GM21526 (cell line): Measurements from ENCODE around the gene LUC7L.
"Not testable (repeated sequence)": the region's sequence is repeated elsewhere in the genome, so short reads cannot be mapped to it uniquely, and the experiment has no call there.

ENCODE experiments used
- ATAC-seq: cut with Tn5 transposase; IDR thresholded peaks from one replicate; pipeline ENCODE4 v1.9.1; 2021; ENCODE audit warnings: moderate library complexity; ENCODE audit not compliant: unreplicated experiment, low FRiP score

LUC7L gene

DNA sequence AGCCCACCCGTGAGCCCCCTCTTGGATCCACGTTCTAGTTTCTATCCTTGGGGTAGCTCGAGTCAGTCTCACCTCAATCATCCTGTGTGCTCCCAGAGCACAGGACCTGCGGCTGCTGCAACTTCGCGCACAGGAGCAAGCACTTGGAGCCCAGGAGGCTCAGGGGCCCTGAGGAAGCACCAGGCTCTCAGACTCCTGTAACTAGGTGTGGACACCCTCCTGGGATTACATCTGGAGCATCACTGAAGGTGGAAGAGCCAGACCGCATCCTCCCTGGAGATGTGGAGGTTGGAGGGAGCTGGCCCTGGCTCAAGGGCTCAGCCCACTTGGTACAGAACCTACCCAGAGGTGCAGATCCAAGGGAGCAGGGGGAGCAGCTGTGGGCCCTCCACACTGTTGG is 46.2 kb downstream of the LUC7L start:
- ATAC-seq, result no peak

DNA sequence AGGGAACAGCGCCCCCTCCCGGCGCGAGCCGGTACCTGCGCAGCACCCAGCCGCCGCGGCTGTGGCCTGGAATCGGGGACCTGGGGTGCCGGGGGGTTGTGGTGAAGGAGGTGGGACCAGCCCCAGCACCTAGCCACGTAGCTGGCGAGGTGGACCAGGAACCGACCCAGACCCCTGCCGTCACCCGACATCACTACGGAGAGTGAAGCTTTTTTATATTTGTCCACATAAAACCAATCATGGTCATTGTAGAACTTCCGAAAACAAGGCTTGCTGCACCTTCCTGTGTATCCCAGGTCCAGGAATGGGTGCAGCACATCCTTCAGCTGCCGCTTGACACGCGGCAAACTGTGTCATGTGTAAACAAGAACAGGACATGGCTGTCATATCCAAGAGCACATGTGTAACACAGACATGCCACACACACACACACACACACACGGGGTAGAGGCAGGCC is 47.7 kb downstream of the LUC7L start:
- no peak for ATAC-seq

DNA sequence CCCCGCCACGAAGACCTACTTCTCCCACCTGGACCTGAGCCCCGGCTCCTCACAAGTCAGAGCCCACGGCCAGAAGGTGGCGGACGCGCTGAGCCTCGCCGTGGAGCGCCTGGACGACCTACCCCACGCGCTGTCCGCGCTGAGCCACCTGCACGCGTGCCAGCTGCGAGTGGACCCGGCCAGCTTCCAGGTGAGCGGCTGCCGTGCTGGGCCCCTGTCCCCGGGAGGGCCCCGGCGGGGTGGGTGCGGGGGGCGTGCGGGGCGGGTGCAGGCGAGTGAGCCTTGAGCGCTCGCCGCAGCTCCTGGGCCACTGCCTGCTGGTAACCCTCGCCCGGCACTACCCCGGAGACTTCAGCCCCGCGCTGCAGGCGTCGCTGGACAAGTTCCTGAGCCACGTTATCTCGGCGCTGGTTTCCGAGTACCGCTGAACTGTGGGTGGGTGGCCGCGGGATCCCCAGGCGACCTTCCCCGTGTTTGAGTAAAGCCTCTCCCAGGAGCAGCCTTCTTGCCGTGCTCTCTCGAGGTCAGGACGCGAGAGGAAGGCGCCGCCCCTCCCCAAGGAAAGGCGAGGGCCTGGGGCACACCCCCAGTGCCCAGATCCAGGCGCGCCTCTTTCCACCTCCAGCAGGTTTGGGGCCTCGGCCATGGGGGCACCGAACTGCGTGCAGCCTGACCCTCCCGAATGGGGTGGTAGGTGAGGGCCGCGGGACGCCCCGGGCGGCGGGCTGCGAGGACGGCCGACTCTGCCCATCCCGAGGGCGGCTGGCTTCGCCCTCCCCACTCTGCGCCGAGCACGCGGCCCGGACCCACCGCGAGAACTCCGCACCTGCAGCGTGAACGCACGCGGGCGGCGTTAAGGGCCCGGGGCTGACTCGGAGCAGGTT is 48.3 kb downstream of the LUC7L start:
- ATAC-seq, result no peak

DNA sequence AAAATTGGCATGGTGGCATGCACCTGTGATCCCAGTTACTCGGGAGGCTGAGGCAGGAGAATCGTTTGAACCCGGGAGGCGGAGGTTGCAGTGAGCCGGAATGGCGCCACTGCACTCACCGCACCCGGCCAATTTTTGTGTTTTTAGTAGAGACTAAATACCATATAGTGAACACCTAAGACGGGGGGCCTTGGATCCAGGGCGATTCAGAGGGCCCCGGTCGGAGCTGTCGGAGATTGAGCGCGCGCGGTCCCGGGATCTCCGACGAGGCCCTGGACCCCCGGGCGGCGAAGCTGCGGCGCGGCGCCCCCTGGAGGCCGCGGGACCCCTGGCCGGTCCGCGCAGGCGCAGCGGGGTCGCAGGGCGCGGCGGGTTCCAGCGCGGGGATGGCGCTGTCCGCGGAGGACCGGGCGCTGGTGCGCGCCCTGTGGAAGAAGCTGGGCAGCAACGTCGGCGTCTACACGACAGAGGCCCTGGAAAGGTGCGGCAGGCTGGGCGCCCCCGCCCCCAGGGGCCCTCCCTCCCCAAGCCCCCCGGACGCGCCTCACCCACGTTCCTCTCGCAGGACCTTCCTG is 49.1 kb downstream of the LUC7L start, which contains the start of gene HBQ1:
Gene HBQ1 (plus strand): TSS at position 359 of the 575 bp plus-strand sequence. CDS start 28 bp downstream, at position 387.
- no peak for ATAC-seq

DNA sequence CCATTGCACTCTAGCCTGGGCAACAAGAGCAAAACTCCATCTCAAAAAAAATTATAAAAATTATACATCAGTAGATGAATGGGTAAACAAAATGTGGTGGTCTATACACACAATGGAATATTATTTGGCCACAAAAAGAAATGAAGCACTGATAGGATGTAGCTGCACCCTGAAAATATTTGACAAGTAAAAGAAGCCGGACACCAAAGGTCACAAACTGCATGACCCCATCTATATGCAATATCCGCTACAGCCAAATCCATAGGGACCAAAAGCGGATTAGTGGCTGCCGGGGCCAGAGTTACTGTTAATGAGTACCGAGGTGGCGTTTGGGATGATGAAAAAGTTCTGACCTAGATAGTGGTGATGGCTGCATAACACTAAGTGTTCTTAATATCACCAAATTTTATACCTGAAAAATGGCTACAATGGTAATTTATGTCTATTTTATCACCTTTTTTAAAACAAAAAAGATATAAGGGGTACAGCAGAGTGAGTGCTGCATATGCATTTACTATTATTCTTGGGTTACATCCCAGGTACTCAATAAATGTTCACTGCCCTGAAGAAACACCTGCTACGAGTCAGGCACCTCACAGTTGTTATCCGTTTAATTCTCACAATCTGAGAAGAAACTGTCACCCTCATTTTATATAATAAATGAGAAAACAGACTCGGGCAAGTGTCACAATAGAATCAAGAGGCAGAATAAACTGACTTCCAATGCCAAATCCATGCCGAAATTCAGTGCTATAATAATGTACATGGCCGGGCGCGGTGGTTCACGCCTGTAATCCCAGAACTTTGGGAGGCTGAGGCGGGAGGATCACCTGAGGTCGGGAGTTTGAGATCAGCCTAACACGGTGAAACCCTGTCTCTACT is 49.8 kb downstream of the LUC7L start:
- ATAC-seq, result no peak

DNA sequence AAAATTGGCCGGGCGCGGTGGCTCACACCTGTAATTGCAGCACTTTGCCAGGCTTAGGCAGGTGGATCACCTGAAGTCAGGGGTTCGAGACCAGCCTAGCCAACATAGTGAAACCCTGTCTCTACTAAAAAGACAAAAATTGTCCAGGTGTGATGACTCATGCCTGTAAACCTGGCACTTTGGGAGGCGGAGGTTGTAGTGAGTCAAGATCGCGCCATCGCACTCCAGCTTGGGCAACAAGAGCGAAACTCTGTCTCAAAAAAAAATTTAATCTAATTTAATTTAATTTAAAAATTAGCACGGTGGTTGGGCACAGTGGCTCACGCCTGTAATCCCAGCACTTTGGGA is 50.6 kb downstream of the LUC7L start:
- no peak for ATAC-seq

DNA sequence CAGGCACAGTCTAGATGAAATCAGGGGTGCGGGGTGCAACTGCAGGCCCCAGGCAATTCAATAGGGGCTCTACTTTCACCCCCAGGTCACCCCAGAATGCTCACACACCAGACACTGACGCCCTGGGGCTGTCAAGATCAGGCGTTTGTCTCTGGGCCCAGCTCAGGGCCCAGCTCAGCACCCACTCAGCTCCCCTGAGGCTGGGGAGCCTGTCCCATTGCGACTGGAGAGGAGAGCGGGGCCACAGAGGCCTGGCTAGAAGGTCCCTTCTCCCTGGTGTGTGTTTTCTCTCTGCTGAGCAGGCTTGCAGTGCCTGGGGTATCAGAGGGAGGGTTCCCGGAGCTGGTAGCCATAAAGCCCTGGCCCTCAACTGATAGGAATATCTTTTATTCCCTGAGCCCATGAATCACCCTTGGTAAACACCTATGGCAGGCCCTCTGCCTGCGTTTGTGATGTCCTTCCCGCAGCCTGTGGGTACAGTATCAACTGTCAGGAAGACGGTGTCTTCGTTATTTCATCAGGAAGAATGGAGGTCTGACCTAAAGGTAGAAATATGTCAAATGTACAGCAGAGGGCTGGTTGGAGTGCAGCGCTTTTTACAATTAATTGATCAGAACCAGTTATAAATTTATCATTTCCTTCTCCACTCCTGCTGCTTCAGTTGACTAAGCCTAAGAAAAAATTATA is 51.1 kb downstream of the LUC7L start:
- no peak for ATAC-seq

DNA sequence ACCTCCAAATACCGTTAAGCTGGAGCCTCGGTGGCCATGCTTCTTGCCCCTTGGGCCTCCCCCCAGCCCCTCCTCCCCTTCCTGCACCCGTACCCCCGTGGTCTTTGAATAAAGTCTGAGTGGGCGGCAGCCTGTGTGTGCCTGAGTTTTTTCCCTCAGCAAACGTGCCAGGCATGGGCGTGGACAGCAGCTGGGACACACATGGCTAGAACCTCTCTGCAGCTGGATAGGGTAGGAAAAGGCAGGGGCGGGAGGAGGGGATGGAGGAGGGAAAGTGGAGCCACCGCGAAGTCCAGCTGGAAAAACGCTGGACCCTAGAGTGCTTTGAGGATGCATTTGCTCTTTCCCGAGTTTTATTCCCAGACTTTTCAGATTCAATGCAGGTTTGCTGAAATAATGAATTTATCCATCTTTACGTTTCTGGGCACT is 51.8 kb downstream of the LUC7L start:
- ATAC-seq, result no peak

DNA sequence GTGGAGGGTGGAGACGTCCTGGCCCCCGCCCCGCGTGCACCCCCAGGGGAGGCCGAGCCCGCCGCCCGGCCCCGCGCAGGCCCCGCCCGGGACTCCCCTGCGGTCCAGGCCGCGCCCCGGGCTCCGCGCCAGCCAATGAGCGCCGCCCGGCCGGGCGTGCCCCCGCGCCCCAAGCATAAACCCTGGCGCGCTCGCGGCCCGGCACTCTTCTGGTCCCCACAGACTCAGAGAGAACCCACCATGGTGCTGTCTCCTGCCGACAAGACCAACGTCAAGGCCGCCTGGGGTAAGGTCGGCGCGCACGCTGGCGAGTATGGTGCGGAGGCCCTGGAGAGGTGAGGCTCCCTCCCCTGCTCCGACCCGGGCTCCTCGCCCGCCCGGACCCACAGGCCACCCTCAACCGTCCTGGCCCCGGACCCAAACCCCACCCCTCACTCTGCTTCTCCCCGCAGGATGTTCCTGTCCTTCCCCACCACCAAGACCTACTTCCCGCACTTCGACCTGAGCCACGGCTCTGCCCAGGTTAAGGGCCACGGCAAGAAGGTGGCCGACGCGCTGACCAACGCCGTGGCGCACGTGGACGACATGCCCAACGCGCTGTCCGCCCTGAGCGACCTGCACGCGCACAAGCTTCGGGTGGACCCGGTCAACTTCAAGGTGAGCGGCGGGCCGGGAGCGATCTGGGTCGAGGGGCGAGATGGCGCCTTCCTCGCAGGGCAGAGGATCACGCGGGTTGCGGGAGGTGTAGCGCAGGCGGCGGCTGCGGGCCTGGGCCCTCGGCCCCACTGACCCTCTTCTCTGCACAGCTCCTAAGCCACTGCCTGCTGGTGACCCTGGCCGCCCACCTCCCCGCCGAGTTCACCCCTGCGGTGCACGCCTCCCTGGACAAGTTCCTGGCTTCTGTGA is 52.5 kb downstream of the LUC7L start, which contains the start of gene HBA1:
Gene HBA1 (plus strand): TSS at position 204 of the 906 bp plus-strand sequence. CDS start 37 bp downstream, at position 241.
- ATAC-seq, result not testable (repeated sequence)

DNA sequence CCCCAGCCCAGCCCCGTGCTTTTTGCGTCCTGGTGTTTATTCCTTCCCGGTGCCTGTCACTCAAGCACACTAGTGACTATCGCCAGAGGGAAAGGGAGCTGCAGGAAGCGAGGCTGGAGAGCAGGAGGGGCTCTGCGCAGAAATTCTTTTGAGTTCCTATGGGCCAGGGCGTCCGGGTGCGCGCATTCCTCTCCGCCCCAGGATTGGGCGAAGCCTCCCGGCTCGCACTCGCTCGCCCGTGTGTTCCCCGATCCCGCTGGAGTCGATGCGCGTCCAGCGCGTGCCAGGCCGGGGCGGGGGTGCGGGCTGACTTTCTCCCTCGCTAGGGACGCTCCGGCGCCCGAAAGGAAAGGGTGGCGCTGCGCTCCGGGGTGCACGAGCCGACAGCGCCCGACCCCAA is 53.2 kb downstream of the LUC7L start:
- not testable (repeated sequence) for ATAC-seq

DNA sequence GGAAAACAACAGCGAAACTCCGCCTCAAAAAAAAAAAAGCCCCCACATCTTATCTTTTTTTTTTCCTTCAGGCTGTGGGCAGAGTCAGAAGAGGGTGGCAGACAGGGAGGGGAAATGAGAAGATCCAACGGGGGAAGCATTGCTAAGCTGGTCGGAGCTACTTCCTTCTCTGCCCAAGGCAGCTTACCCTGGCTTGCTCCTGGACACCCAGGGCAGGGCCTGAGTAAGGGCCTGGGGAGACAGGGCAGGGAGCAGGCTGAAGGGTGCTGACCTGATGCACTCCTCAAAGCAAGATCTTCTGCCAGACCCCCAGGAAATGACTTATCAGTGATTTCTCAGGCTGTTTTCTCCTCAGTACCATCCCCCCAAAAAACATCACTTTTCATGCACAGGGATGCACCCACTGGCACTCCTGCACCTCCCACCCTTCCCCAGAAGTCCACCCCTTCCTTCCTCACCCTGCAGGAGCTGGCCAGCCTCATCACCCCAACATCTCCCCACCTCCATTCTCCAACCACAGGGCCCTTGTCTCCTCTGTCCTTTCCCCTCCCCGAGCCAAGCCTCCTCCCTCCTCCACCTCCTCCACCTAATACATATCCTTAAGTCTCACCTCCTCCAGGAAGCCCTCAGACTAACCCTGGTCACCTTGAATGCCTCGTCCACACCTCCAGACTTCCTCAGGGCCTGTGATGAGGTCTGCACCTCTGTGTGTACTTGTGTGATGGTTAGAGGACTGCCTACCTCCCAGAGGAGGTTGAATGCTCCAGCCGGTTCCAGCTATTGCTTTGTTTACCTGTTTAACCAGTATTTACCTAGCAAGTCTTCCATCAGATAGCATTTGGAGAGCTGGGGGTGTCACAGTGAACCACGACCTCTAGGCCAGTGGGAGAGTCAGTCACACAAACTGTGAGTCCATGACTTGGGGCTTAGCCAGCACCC is 54.0 kb downstream of the LUC7L start:
- no peak for ATAC-seq

DNA sequence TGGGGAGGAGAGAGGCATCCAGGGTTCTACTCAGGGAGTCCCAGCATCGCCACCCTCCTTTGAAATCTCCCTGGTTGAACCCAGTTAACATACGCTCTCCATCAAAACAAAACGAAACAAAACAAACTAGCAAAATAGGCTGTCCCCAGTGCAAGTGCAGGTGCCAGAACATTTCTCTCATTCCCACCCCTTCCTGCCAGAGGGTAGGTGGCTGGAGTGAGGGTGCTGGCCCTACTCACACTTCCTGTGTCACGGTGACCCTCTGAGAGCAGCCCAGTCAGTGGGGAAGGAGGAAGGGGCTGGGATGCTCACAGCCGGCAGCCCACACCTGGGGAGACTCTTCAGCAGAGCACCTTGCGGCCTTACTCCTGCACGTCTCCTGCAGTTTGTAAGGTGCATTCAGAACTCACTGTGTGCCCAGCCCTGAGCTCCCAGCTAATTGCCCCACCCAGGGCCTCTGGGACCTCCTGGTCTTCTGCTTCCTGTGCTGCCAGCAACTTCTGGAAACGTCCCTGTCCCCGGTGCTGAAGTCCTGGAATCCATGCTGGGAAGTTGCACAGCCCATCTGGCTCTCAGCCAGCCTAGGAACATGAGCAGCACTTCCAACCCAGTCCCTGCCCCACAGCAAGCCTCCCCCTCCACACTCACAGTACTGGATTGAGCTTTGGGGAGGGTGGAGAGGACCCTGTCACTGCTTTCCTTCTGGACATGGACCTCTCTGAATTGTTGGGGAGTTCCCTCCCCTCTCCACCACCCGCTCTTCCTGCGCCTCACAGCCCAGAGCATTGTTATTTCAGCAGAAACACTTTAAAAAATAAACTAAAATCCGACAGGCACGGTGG is 55.1 kb downstream of the LUC7L start:
- ATAC-seq, result not testable (repeated sequence)

DNA sequence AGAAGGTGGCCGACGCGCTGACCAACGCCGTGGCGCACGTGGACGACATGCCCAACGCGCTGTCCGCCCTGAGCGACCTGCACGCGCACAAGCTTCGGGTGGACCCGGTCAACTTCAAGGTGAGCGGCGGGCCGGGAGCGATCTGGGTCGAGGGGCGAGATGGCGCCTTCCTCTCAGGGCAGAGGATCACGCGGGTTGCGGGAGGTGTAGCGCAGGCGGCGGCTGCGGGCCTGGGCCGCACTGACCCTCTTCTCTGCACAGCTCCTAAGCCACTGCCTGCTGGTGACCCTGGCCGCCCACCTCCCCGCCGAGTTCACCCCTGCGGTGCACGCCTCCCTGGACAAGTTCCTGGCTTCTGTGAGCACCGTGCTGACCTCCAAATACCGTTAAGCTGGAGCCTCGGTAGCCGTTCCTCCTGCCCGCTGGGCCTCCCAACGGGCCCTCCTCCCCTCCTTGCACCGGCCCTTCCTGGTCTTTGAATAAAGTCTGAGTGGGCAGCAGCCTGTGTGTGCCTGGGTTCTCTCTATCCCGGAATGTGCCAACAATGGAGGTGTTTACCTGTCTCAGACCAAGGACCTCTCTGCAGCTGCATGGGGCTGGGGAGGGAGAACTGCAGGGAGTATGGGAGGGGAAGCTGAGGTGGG is 55.9 kb downstream of the LUC7L start:
- not testable (repeated sequence) for ATAC-seq

DNA sequence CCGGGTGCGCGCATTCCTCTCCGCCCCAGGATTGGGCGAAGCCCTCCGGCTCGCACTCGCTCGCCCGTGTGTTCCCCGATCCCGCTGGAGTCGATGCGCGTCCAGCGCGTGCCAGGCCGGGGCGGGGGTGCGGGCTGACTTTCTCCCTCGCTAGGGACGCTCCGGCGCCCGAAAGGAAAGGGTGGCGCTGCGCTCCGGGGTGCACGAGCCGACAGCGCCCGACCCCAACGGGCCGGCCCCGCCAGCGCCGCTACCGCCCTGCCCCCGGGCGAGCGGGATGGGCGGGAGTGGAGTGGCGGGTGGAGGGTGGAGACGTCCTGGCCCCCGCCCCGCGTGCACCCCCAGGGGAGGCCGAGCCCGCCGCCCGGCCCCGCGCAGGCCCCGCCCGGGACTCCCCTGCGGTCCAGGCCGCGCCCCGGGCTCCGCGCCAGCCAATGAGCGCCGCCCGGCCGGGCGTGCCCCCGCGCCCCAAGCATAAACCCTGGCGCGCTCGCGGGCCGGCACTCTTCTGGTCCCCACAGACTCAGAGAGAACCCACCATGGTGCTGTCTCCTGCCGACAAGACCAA is 56.8 kb downstream of the LUC7L start, which contains the start of gene HBA2:
Gene HBA2 (plus strand): TSS at position 503 of the 568 bp plus-strand sequence. CDS start 37 bp downstream, at position 540.
- not testable (repeated sequence) for ATAC-seq

DNA sequence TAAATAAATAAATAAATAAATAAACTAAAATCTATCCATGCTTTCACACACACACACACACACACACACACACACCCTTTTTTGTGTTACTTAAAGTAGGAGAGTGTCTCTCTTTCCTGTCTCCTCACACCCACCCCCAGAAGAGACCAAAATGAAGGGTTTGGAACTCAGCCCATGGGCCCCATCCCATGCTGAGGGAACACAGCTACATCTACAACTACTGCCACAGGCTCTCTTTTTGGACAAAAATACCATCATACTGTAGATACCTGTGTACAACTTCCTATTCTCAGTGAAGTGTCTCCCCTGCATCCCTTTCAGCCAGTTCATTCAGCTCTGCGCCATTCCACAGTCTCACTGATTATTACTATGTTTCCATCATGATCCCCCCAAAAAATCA is 58.5 kb downstream of the LUC7L start:
- ATAC-seq, result no peak

DNA sequence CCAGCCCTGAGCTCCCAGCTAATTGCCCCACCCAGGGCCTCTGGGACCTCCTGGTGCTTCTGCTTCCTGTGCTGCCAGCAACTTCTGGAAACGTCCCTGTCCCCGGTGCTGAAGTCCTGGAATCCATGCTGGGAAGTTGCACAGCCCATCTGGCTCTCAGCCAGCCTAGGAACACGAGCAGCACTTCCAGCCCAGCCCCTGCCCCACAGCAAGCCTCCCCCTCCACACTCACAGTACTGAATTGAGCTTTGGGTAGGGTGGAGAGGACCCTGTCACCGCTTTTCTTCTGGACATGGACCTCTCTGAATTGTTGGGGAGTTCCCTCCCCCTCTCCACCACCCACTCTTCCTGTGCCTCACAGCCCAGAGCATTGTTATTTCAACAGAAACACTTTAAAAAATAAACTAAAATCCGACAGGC is 59.2 kb downstream of the LUC7L start:
- not testable (repeated sequence) for ATAC-seq
